HepG2 (cell line): ENCODE data around the gene SH3GL1. TPM values are rescaled to one million over a fixed set of nuclear protein-coding genes. Genes with fewer than 3 reads are reported as not detected.

Experiments
- FOSL2 ChIP-seq: sonication (generic); formaldehyde crosslinking; IDR thresholded peaks from 2 replicates; pipeline ENCODE4 v1.4.0; 2020; ENCODE audit warnings: missing genetic modification reagents
- IRF1 ChIP-seq: sonication (generic); formaldehyde crosslinking; IDR thresholded peaks from 2 replicates; pipeline ENCODE4 v1.4.0; 2020; ENCODE audit warnings: low read depth, mild to moderate bottlenecking, missing genetic modification reagents
- KAT8 ChIP-seq: IDR thresholded peaks from 2 replicates; pipeline ENCODE4 v1.6.1; 2016; ENCODE audit warnings: missing genetic modification reagents, missing compliant biosample characterization
- NCOA1 ChIP-seq: sonication (generic); formaldehyde crosslinking; IDR thresholded peaks from 2 replicates; pipeline ENCODE4 v1.9.0; 2021; ENCODE audit warnings: missing genetic modification reagents
- RELA ChIP-seq: sonication (generic); formaldehyde crosslinking; IDR thresholded peaks from 2 replicates; pipeline ENCODE4 v1.4.0; 2020; ENCODE audit warnings: missing genetic modification reagents
- THAP9 ChIP-seq: sonication (generic); formaldehyde crosslinking; IDR thresholded peaks from 2 replicates; pipeline ENCODE4; 2020; ENCODE audit warnings: missing genetic modification reagents, mild to moderate bottlenecking, borderline replicate concordance
- TRAFD1 ChIP-seq: sonication (generic); formaldehyde crosslinking; IDR thresholded peaks from 2 replicates; pipeline ENCODE4 v1.5.1; 2020; ENCODE audit warnings: missing genetic modification reagents, mild to moderate bottlenecking, borderline replicate concordance
- ZBTB25 ChIP-seq: IDR thresholded peaks from 2 replicates; pipeline ENCODE4 v1.6.1; 2018; ENCODE audit warnings: missing genetic modification reagents
- ZNF24 ChIP-seq: fragments of 450-650 bp; IDR thresholded peaks from 2 replicates; pipeline ENCODE4 v1.6.1; 2017; ENCODE audit warnings: antibody characterized with exemption, mild to moderate bottlenecking
- ZNF251 ChIP-seq: sonication (generic); formaldehyde crosslinking; IDR thresholded peaks from 2 replicates; pipeline ENCODE4 v1.9.0; 2021; ENCODE audit warnings: mild to moderate bottlenecking, missing genetic modification reagents
- ZNF350 ChIP-seq: sonication (generic); formaldehyde crosslinking; IDR thresholded peaks from 2 replicates; pipeline ENCODE4 v1.4.0; 2020; ENCODE audit warnings: mild to moderate bottlenecking, low read depth, missing genetic modification reagents, borderline replicate concordance
- ZNF432 ChIP-seq: sonication (generic); formaldehyde crosslinking; IDR thresholded peaks from 2 replicates; pipeline ENCODE4 v1.5.0; 2020; ENCODE audit warnings: missing genetic modification reagents, mild to moderate bottlenecking, borderline replicate concordance
- ZNF589 ChIP-seq: sonication (generic); formaldehyde crosslinking; conservative IDR thresholded peaks from 2 replicates; pipeline ENCODE4 v1.8.0; 2022; ENCODE audit warnings: mild to moderate bottlenecking, moderate library complexity, missing genetic modification reagents
- ZNF609 ChIP-seq: sonication (generic); formaldehyde crosslinking; IDR thresholded peaks from 2 replicates; pipeline ENCODE4 v1.4.0; 2020; ENCODE audit warnings: mild to moderate bottlenecking, missing genetic modification reagents, borderline replicate concordance
- ZNF776 ChIP-seq: sonication (generic); formaldehyde crosslinking; IDR thresholded peaks from 2 replicates; pipeline ENCODE4 v1.4.0; 2020; ENCODE audit warnings: mild to moderate bottlenecking, missing genetic modification reagents
- polyA plus RNA-seq, 8 experiments: library from polyadenylated mRNA; depleted of rRNA in 3 of 8; stranded (reverse) in 7 of 8; unstranded in 1 of 8; fragments of >200 nt; fragmentation: Illumina TruSeq in 4 of 8; extraction: Trizol in 4 of 8; gene quantifications; 2 replicates each; pipeline versions ENCODE4 v1.2.1 to v1.2.3, GENCODE V29; 2011 to 2016; ENCODE audit warnings: low read depth in 4 of 8, missing spikeins in 1 of 8, mixed read lengths in 1 of 8; ENCODE audit not compliant: insufficient read depth in 1 of 8
- total RNA-seq, 5 experiments: library from RNA; depleted of rRNA; stranded (reverse); fragments of >200 nt; fragmentation: Illumina TruSeq; extraction: Trizol; gene quantifications; 2 replicates each; pipeline ENCODE4 v1.2.3, GENCODE V29; 2016; ENCODE audit warnings: low read depth in 1 of 5

The SH3GL1 gene
- total and polyA plus RNA-seq, 2 of the 13 experiments (the other 11 are each of a cell fraction or from before 2014, with no cell fraction given): 33.0 to 45.1 TPM

GRCh38 chr19:4342615-4343369 lies 57.6 kb downstream of the SH3GL1 start (continued):
- TF ChIP-seq THAP9 (CRISPR knock-in tag) (no peak; the same call in 1 of the 2 replicates), ZNF609 (CRISPR knock-in tag) (no peak), ZNF589 (CRISPR knock-in tag) (no peak), IRF1 (CRISPR knock-in tag) (no peak), ZNF432 (no peak), RELA (no peak), ZNF24 (no peak), TRAFD1 (no peak; the same call in 1 of the 2 replicates), ZNF350 (CRISPR knock-in tag) (peak; percentile 65; the same call in 1 of the 2 replicates), NCOA1 (CRISPR knock-in tag) (no peak), ZBTB25 (0 out of 2 replicates have a peak, but pooled peaks have one; percentile 16), ZNF776 (CRISPR knock-in tag) (no peak; the same call in 1 of the 2 replicates), KAT8 (CRISPR knock-in tag) (peak; percentile 89), ZNF251 (CRISPR knock-in tag) (no peak), FOSL2 (CRISPR knock-in tag) (no peak)
